ENCODE measurements around the gene PZP.

The PZP gene

DNA sequence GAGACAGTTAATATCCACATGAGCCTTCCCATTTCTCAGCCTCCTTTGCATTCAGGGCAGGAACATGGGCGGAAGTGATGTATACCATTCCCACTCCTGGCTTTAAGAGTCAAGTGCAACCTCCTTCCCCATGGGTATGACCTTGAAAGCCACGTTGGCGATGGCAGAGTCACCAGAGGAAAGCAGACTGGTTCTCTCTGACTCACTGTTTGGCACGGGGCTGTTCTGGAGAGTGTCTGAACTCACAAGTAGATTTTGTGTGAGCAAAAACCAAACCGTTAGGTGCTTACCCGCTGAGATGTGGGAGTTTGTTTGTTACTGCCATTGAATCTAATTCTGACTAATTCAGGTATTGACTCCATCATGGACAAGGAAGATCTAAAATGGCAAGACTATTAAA lies 36.7 kb upstream of the PZP start:
- no peak overlapping the region for H2BK5ac ChIP-seq (ENCODE audit: low read length)
- H2BK12ac ChIP-seq (ENCODE audit: low read length), result no peak overlapping the region
- no peak for DNase-seq (ENCODE audit: low spot score)
- no peak overlapping the region for H3K27ac ChIP-seq (replicated peaks; ENCODE audit: low read length)
- H3K4ac ChIP-seq (ENCODE audit: low read length), result no peak overlapping the region
- H3K9ac ChIP-seq (ENCODE audit: low read depth, low read length, poor library complexity), result no peak overlapping the region
- no peak overlapping the region for H3K18ac ChIP-seq (ENCODE audit: low read length)
- no peaks in the 10 kb centered on the region for H3K27me3 ChIP-seq (ENCODE audit: control insufficient read depth in 3 of 3, insufficient read depth in 3 of 3, low read depth in 1 of 3, low read length in 3 of 3)
- H4K8ac ChIP-seq (ENCODE audit: low read depth, low read length), result no peak overlapping the region
- no peaks in the 10 kb centered on the region for H3K4me1 ChIP-seq (ENCODE audit: control insufficient read depth in 2 of 2, insufficient read depth in 1 of 2, low read depth in 1 of 2, low read length in 2 of 2)
- H3K36me3 ChIP-seq (replicated peaks in 1 of 2; ENCODE audit: control insufficient read depth in 2 of 2, insufficient read depth in 2 of 2, low read length in 2 of 2), result no peaks in the 10 kb centered on the region
- no peaks in the 10 kb centered on the region for H3K9me3 ChIP-seq (replicated peaks in 1 of 2; ENCODE audit: control insufficient read depth in 2 of 2, insufficient read depth in 1 of 2, low read depth in 1 of 2, low read length in 2 of 2)
- H3K4me3 ChIP-seq (ENCODE audit: low read length in 2 of 2), result no peak overlapping the region
- no CpG with 5 or more reads among the region's 6 CpGs for WGBS, 2 donors (ENCODE audit: extremely low coverage in 2 of 2, insufficient read length in 2 of 2, insufficient replicate concordance in 1 of 2)
- H2AK5ac ChIP-seq (ENCODE audit: low read depth, low read length), result no peak overlapping the region
- no peak overlapping the region for H3K4me2 ChIP-seq (ENCODE audit: insufficient read depth, low read length, poor library complexity, severe bottlenecking)
- H3K14ac ChIP-seq (ENCODE audit: low read length), result no peak overlapping the region
- no peak overlapping the region for H3K23ac ChIP-seq (ENCODE audit: low read depth, low read length, poor library complexity)
- no peak overlapping the region for H2AFZ ChIP-seq (ENCODE audit: low read length)
- H2BK15ac ChIP-seq (ENCODE audit: low read length), result no peak overlapping the region
- H4K91ac ChIP-seq (ENCODE audit: low read depth, low read length, poor library complexity), result no peak overlapping the region
- H2BK120ac ChIP-seq (ENCODE audit: low read depth, low read length), result no peak overlapping the region
- no peaks in the 10 kb centered on the region for H3K79me1 ChIP-seq (ENCODE audit: low read depth, low read length)

- no peak overlapping the region for H2BK120ac ChIP-seq (ENCODE audit: low read depth, low read length)
- H3K79me1 ChIP-seq (ENCODE audit: low read depth, low read length), result no peaks in the 10 kb centered on the region
- no peak overlapping the region for H3K27ac ChIP-seq (replicated peaks; ENCODE audit: low read length)
- no peaks in the 10 kb centered on the region for H3K4me1 ChIP-seq (ENCODE audit: control insufficient read depth in 2 of 2, insufficient read depth in 1 of 2, low read depth in 1 of 2, low read length in 2 of 2)
- no peak overlapping the region for H2AFZ ChIP-seq (ENCODE audit: low read length)
- H3K4me2 ChIP-seq (ENCODE audit: insufficient read depth, low read length, poor library complexity, severe bottlenecking), result no peak overlapping the region
- no CpG with 5 or more reads among the region's 1 CpG for whole genome bisulfite sequencing, 2 donors (ENCODE audit: extremely low coverage in 2 of 2, insufficient read length in 2 of 2, insufficient replicate concordance in 1 of 2)
- H3K23ac ChIP-seq (ENCODE audit: low read depth, low read length, poor library complexity), result no peak overlapping the region
- no peaks in the 10 kb centered on the region for H3K27me3 ChIP-seq (ENCODE audit: control insufficient read depth in 3 of 3, insufficient read depth in 3 of 3, low read depth in 1 of 3, low read length in 3 of 3)
- no peak overlapping the region for H4K8ac ChIP-seq (ENCODE audit: low read depth, low read length)
- no peak overlapping the region for H3K4me3 ChIP-seq (ENCODE audit: low read length in 2 of 2)
- no peak overlapping the region for H4K91ac ChIP-seq (ENCODE audit: low read depth, low read length, poor library complexity)
- no peak overlapping the region for H2BK12ac ChIP-seq (ENCODE audit: low read length)
- no peak overlapping the region for H3K14ac ChIP-seq (ENCODE audit: low read length)
- no peak overlapping the region for H3K18ac ChIP-seq (ENCODE audit: low read length)
- no peaks in the 10 kb centered on the region for H3K36me3 ChIP-seq (replicated peaks in 1 of 2; ENCODE audit: control insufficient read depth in 2 of 2, insufficient read depth in 2 of 2, low read length in 2 of 2)
- H3K9me3 ChIP-seq (replicated peaks in 1 of 2; ENCODE audit: control insufficient read depth in 2 of 2, insufficient read depth in 1 of 2, low read depth in 1 of 2, low read length in 2 of 2), result no peaks in the 10 kb centered on the region
- H3K9ac ChIP-seq (ENCODE audit: low read depth, low read length, poor library complexity), result no peak overlapping the region
- no peak overlapping the region for H2BK15ac ChIP-seq (ENCODE audit: low read length)
- H3K4ac ChIP-seq (ENCODE audit: low read length), result no peak overlapping the region
- no peak overlapping the region for H2AK5ac ChIP-seq (ENCODE audit: low read depth, low read length)
- H2BK5ac ChIP-seq (ENCODE audit: low read length), result no peak overlapping the region
- no peak for DNase-seq (ENCODE audit: low spot score)
Observed at GRCh38 chr12:9243999-9244649, 35.9 kb upstream of the PZP start.

- Histone ChIP-seq H2BK12ac (ENCODE audit: low read length) (no peak overlapping the region), H3K27ac (replicated peaks; ENCODE audit: low read length) (no peak overlapping the region), H3K79me1 (ENCODE audit: low read depth, low read length) (no peaks in the 10 kb centered on the region), H3K18ac (ENCODE audit: low read length) (no peak overlapping the region), H3K4me3 (ENCODE audit: low read length in 2 of 2) (no peak overlapping the region), H3K9ac (ENCODE audit: low read depth, low read length, poor library complexity) (no peak overlapping the region), H3K4me2 (ENCODE audit: insufficient read depth, low read length, poor library complexity, severe bottlenecking) (no peak overlapping the region), H4K8ac (ENCODE audit: low read depth, low read length) (no peak overlapping the region), H3K27me3 (ENCODE audit: control insufficient read depth in 3 of 3, insufficient read depth in 3 of 3, low read depth in 1 of 3, low read length in 3 of 3) (no peaks in the 10 kb centered on the region), H2AK5ac (ENCODE audit: low read depth, low read length) (no peak overlapping the region), H2BK15ac (ENCODE audit: low read length) (no peak overlapping the region), H3K9me3 (replicated peaks in 1 of 2; ENCODE audit: control insufficient read depth in 2 of 2, insufficient read depth in 1 of 2, low read depth in 1 of 2, low read length in 2 of 2) (peaks cover 0 to 2% of the 10 kb centered on the region in 2 donors), H4K91ac (ENCODE audit: low read depth, low read length, poor library complexity) (no peak overlapping the region), H3K4ac (ENCODE audit: low read length) (no peak overlapping the region), H3K36me3 (replicated peaks in 1 of 2; ENCODE audit: control insufficient read depth in 2 of 2, insufficient read depth in 2 of 2, low read length in 2 of 2) (no peaks in the 10 kb centered on the region), H2BK5ac (ENCODE audit: low read length) (no peak overlapping the region), H3K4me1 (ENCODE audit: control insufficient read depth in 2 of 2, insufficient read depth in 1 of 2, low read depth in 1 of 2, low read length in 2 of 2) (no peaks in the 10 kb centered on the region), H3K14ac (ENCODE audit: low read length) (no peak overlapping the region), H2BK120ac (ENCODE audit: low read depth, low read length) (no peak overlapping the region), H3K23ac (ENCODE audit: low read depth, low read length, poor library complexity) (no peak overlapping the region), H2AFZ (ENCODE audit: low read length) (no peak overlapping the region)
- WGBS, 2 donors (ENCODE audit: extremely low coverage in 2 of 2, insufficient read length in 2 of 2, insufficient replicate concordance in 1 of 2), result no CpG with 5 or more reads among the region's 3 CpGs
- DNase-seq (ENCODE audit: low spot score), result no peak
Observed at GRCh38 chr12:9241301-9241700, 33.1 kb upstream of the PZP start.

DNA sequence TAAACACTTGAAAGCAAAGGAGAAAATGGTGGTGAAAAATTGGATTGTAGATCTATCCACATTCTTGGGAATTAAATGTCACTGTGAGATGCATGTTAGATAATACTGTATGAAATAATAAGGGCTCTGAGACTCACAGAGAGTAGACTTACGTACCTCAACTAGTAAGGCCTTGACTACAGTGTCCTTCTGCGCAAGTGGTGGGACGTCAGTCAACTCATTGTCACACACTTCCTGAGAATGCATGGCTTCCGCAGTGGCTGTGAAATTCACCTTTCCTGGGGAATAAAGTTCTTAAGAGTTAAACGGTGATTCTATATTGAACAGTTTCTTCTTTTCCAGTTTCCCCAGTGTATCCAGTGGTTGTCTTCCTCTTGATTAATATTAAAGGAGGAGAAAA lies 32.6 kb upstream of the PZP start:
- WGBS, 2 donors (ENCODE audit: extremely low coverage in 2 of 2, insufficient read length in 2 of 2, insufficient replicate concordance in 1 of 2), result no CpG with 5 or more reads among the region's 5 CpGs
- Histone ChIP-seq H3K4ac (ENCODE audit: low read length) (no peak overlapping the region), H3K27me3 (ENCODE audit: control insufficient read depth in 3 of 3, insufficient read depth in 3 of 3, low read depth in 1 of 3, low read length in 3 of 3) (no peaks in the 10 kb centered on the region), H3K14ac (ENCODE audit: low read length) (no peak overlapping the region), H2AK5ac (ENCODE audit: low read depth, low read length) (no peak overlapping the region), H3K4me1 (ENCODE audit: control insufficient read depth in 2 of 2, insufficient read depth in 1 of 2, low read depth in 1 of 2, low read length in 2 of 2) (no peaks in the 10 kb centered on the region), H3K9me3 (replicated peaks in 1 of 2; ENCODE audit: control insufficient read depth in 2 of 2, insufficient read depth in 1 of 2, low read depth in 1 of 2, low read length in 2 of 2) (peaks cover 0 to 2% of the 10 kb centered on the region in 2 donors), H3K4me2 (ENCODE audit: insufficient read depth, low read length, poor library complexity, severe bottlenecking) (no peak overlapping the region), H2BK5ac (ENCODE audit: low read length) (no peak overlapping the region), H2BK15ac (ENCODE audit: low read length) (no peak overlapping the region), H3K9ac (ENCODE audit: low read depth, low read length, poor library complexity) (no peak overlapping the region), H3K27ac (replicated peaks; ENCODE audit: low read length) (no peak overlapping the region), H2BK120ac (ENCODE audit: low read depth, low read length) (no peak overlapping the region), H3K79me1 (ENCODE audit: low read depth, low read length) (no peaks in the 10 kb centered on the region), H3K23ac (ENCODE audit: low read depth, low read length, poor library complexity) (no peak overlapping the region), H3K18ac (ENCODE audit: low read length) (no peak overlapping the region), H3K36me3 (replicated peaks in 1 of 2; ENCODE audit: control insufficient read depth in 2 of 2, insufficient read depth in 2 of 2, low read length in 2 of 2) (no peaks in the 10 kb centered on the region), H4K8ac (ENCODE audit: low read depth, low read length) (no peak overlapping the region), H2AFZ (ENCODE audit: low read length) (no peak overlapping the region), H2BK12ac (ENCODE audit: low read length) (no peak overlapping the region), H4K91ac (ENCODE audit: low read depth, low read length, poor library complexity) (no peak overlapping the region), H3K4me3 (ENCODE audit: low read length in 2 of 2) (no peak overlapping the region)
- DNase-seq (ENCODE audit: low spot score), result no peak

Data from neuronal stem cell (in vitro differentiated cells).